ENCODE data around the gene FAM200C.

FAM200C gene

GRCh38 chr5:160375701-160376100, 24.2 kb downstream of the FAM200C start:
- Histone ChIP-seq H4K20me1 (ENCODE audit: insufficient read depth, low read length) (no peaks in the 10 kb centered on the region), H3K9ac (ENCODE audit: low read length) (no peak overlapping the region), H3K27ac (ENCODE audit: low read length) (no peak overlapping the region), H3K27me3 (ENCODE audit: low read depth, low read length) (peaks cover 1% of the 10 kb centered on the region; the same call in 1 of the 2 replicates), H3K4me2 (ENCODE audit: low read length) (no peak overlapping the region), H2AFZ (ENCODE audit: low read depth, low read length) (no peak overlapping the region), H3K9me3 (ENCODE audit: insufficient read depth, low read length) (no peaks in the 10 kb centered on the region), H3K4me3 (ENCODE audit: low read length) (no peak overlapping the region), H3K79me2 (ENCODE audit: low read length) (no peaks in the 10 kb centered on the region), H3K36me3 (replicated peaks; ENCODE audit: low read depth, low read length) (no peaks in the 10 kb centered on the region), H3K4me1 (ENCODE audit: low read length) (no peaks in the 10 kb centered on the region)
- no peak for TF ChIP-seq EZH2phosphoT487 (IDR thresholded peaks at IDR 0.05; ENCODE audit: low read depth)
- TF ChIP-seq CTCF (IDR thresholded peaks at IDR 0.05; ENCODE audit: low read depth, low read length): no peak

GRCh38 chr5:160375166-160375565, 24.7 kb downstream of the FAM200C start:
- no peaks in the 10 kb centered on the region for H3K36me3 ChIP-seq (replicated peaks; ENCODE audit: low read depth, low read length)
- no peaks in the 10 kb centered on the region; the same call in 1 of the 2 replicates for H3K27me3 ChIP-seq (ENCODE audit: low read depth, low read length)
- TF ChIP-seq CTCF (IDR thresholded peaks at IDR 0.05; ENCODE audit: low read depth, low read length): no peak
- no peak for TF ChIP-seq EZH2phosphoT487 (IDR thresholded peaks at IDR 0.05; ENCODE audit: low read depth)
- H3K4me2 ChIP-seq (ENCODE audit: low read length): no peak overlapping the region
- H3K4me1 ChIP-seq (ENCODE audit: low read length): no peaks in the 10 kb centered on the region
- no peaks in the 10 kb centered on the region for H3K79me2 ChIP-seq (ENCODE audit: low read length)
- no peaks in the 10 kb centered on the region for H3K9me3 ChIP-seq (ENCODE audit: insufficient read depth, low read length)
- no peak overlapping the region for H3K9ac ChIP-seq (ENCODE audit: low read length)
- H2AFZ ChIP-seq (ENCODE audit: low read depth, low read length): no peak overlapping the region
- no peak overlapping the region for H3K27ac ChIP-seq (ENCODE audit: low read length)
- no peaks in the 10 kb centered on the region for H4K20me1 ChIP-seq (ENCODE audit: insufficient read depth, low read length)
- no peak overlapping the region for H3K4me3 ChIP-seq (ENCODE audit: low read length)

GRCh38 chr5:160371294-160371693, 28.6 kb downstream of the FAM200C start:
- no peaks in the 10 kb centered on the region for H3K9me3 ChIP-seq (ENCODE audit: insufficient read depth, low read length)
- H3K4me3 ChIP-seq (ENCODE audit: low read length): no peak overlapping the region
- H4K20me1 ChIP-seq (ENCODE audit: insufficient read depth, low read length): no peaks in the 10 kb centered on the region
- no peak overlapping the region for H3K27ac ChIP-seq (ENCODE audit: low read length)
- no peaks in the 10 kb centered on the region for H3K79me2 ChIP-seq (ENCODE audit: low read length)
- H3K4me1 ChIP-seq (ENCODE audit: low read length): no peaks in the 10 kb centered on the region; the same call in 1 of the 2 replicates
- H3K27me3 ChIP-seq (ENCODE audit: low read depth, low read length): no peaks in the 10 kb centered on the region; the same call in 1 of the 2 replicates
- H3K4me2 ChIP-seq (ENCODE audit: low read length): no peak overlapping the region
- H3K9ac ChIP-seq (ENCODE audit: low read length): no peak overlapping the region
- no peak for TF ChIP-seq CTCF (IDR thresholded peaks at IDR 0.05; ENCODE audit: low read depth, low read length)
- no peak for TF ChIP-seq EZH2phosphoT487 (IDR thresholded peaks at IDR 0.05; ENCODE audit: low read depth)
- H3K36me3 ChIP-seq (replicated peaks; ENCODE audit: low read depth, low read length): no peaks in the 10 kb centered on the region
- no peak overlapping the region for H2AFZ ChIP-seq (ENCODE audit: low read depth, low read length)

GRCh38 chr5:160370713-160371034, 29.2 kb downstream of the FAM200C start:
- H3K9ac ChIP-seq (ENCODE audit: low read length): no peak overlapping the region
- TF ChIP-seq CTCF (IDR thresholded peaks at IDR 0.05; ENCODE audit: low read depth, low read length) (no peak), EZH2phosphoT487 (IDR thresholded peaks at IDR 0.05; ENCODE audit: low read depth) (no peak)
- H3K79me2 ChIP-seq (ENCODE audit: low read length): no peaks in the 10 kb centered on the region
- peak overlapping the region; percentile 72; the same call in 1 of the 2 replicates for H3K4me3 ChIP-seq (ENCODE audit: low read length)
- no peaks in the 10 kb centered on the region; the same call in 1 of the 2 replicates for H3K27me3 ChIP-seq (ENCODE audit: low read depth, low read length)
- no peaks in the 10 kb centered on the region for H3K36me3 ChIP-seq (replicated peaks; ENCODE audit: low read depth, low read length)
- H3K27ac ChIP-seq (ENCODE audit: low read length): no peak overlapping the region
- no peaks in the 10 kb centered on the region for H3K9me3 ChIP-seq (ENCODE audit: insufficient read depth, low read length)
- peak overlapping the region; percentile 61 for H3K4me2 ChIP-seq (ENCODE audit: low read length)
- no peaks in the 10 kb centered on the region; the same call in 1 of the 2 replicates for H3K4me1 ChIP-seq (ENCODE audit: low read length)
- no peaks in the 10 kb centered on the region for H4K20me1 ChIP-seq (ENCODE audit: insufficient read depth, low read length)
- no peak overlapping the region for H2AFZ ChIP-seq (ENCODE audit: low read depth, low read length)
